HEK293 (cell line): ENCODE results near the gene AKT2.
A peak's percentile ranks its signal among the peaks of the same experiment; 100 is the strongest.

Experiments
- ATF2 ChIP-seq: fragments of 450-650 bp; formaldehyde crosslinking; IDR thresholded peaks from 2 replicates; pipeline ENCODE4 v1.5.1; 2016; ENCODE audit warnings: missing biosample characterization, missing genetic modification characterization, low read depth
- KLF7 ChIP-seq: fragments of 450-650 bp; formaldehyde crosslinking; IDR thresholded peaks from 2 replicates; pipeline ENCODE4 v1.5.1; 2016; ENCODE audit warnings: missing biosample characterization, missing genetic modification characterization, borderline replicate concordance
- PRDM10 ChIP-seq: fragments of 450-650 bp; formaldehyde crosslinking; IDR thresholded peaks from 2 replicates; pipeline ENCODE4 v1.5.1; 2016; ENCODE audit warnings: missing biosample characterization, missing genetic modification characterization
- PRDM6 ChIP-seq: fragments of 450-650 bp; formaldehyde crosslinking; IDR thresholded peaks from 2 replicates; pipeline ENCODE4 v1.5.1; 2017; ENCODE audit warnings: missing biosample characterization, missing genetic modification characterization
- SETDB1 ChIP-seq: IDR thresholded peaks from one replicate; pipeline ENCODE4 v1.6.1; 2017; ENCODE audit warnings: mild to moderate bottlenecking, low read length, moderate library complexity, mixed read lengths; ENCODE audit not compliant: insufficient read length
- ZBTB8A ChIP-seq: fragments of 450-650 bp; formaldehyde crosslinking; IDR thresholded peaks from 2 replicates; pipeline ENCODE4 v1.5.1; 2016; ENCODE audit warnings: missing biosample characterization, missing genetic modification characterization
- ZNF112 ChIP-seq: fragments of 450-650 bp; formaldehyde crosslinking; IDR thresholded peaks from 2 replicates; pipeline ENCODE4 v1.5.0; 2017; ENCODE audit warnings: missing biosample characterization, missing genetic modification characterization
- ZNF114 ChIP-seq: fragments of 450-650 bp; formaldehyde crosslinking; IDR thresholded peaks from 2 replicates; pipeline ENCODE4 v1.5.0; 2017; ENCODE audit warnings: missing biosample characterization, missing genetic modification characterization
- ZNF138 ChIP-seq: fragments of 450-650 bp; formaldehyde crosslinking; IDR thresholded peaks from 2 replicates; pipeline ENCODE4 v1.5.1; 2016; ENCODE audit warnings: missing biosample characterization, missing genetic modification characterization, borderline replicate concordance
- ZNF19 ChIP-seq: fragments of 450-650 bp; formaldehyde crosslinking; IDR thresholded peaks from 2 replicates; pipeline ENCODE4; 2016; ENCODE audit warnings: missing biosample characterization, missing genetic modification characterization, low read depth
- ZNF214 ChIP-seq: fragments of 450-650 bp; formaldehyde crosslinking; IDR thresholded peaks from 2 replicates; pipeline ENCODE4 v1.5.1; 2017; ENCODE audit warnings: missing biosample characterization, mild to moderate bottlenecking, missing genetic modification characterization, borderline replicate concordance
- ZNF26 ChIP-seq: fragments of 450-650 bp; formaldehyde crosslinking; IDR thresholded peaks from 2 replicates; pipeline ENCODE4 v1.5.1; 2016; ENCODE audit warnings: missing biosample characterization, missing genetic modification characterization
- ZNF324 ChIP-seq: fragments of 450-650 bp; formaldehyde crosslinking; IDR thresholded peaks from 2 replicates; pipeline ENCODE4 v1.5.1; 2016; ENCODE audit warnings: missing biosample characterization, missing genetic modification characterization
- ZNF362 ChIP-seq: fragments of 450-650 bp; formaldehyde crosslinking; IDR thresholded peaks from 2 replicates; pipeline ENCODE4 v1.5.1; 2016; ENCODE audit warnings: missing biosample characterization, missing genetic modification characterization
- ZNF391 ChIP-seq: fragments of 450-650 bp; formaldehyde crosslinking; IDR thresholded peaks from 2 replicates; pipeline ENCODE4 v1.5.1; 2016; ENCODE audit warnings: low read depth, missing biosample characterization, missing genetic modification characterization, borderline replicate concordance
- ZNF510 ChIP-seq: fragments of 450-650 bp; formaldehyde crosslinking; IDR thresholded peaks from 2 replicates; pipeline ENCODE4 v1.5.1; 2018; ENCODE audit warnings: mild to moderate bottlenecking, missing genetic modification characterization, missing biosample characterization; ENCODE audit not compliant: insufficient replicate concordance
- ZNF518A ChIP-seq: fragments of 450-650 bp; formaldehyde crosslinking; conservative IDR thresholded peaks from 2 replicates; pipeline ENCODE4 v1.5.1; 2016; ENCODE audit warnings: low read depth, missing biosample characterization, missing genetic modification characterization
- ZNF621 ChIP-seq: fragments of 450-650 bp; formaldehyde crosslinking; IDR thresholded peaks from 2 replicates; pipeline ENCODE4 v1.5.1; 2017; ENCODE audit warnings: missing biosample characterization, missing genetic modification characterization
- ZNF623 ChIP-seq: fragments of 450-650 bp; formaldehyde crosslinking; IDR thresholded peaks from 2 replicates; pipeline ENCODE4 v1.5.1; 2016; ENCODE audit warnings: missing biosample characterization, missing genetic modification characterization
- ZNF704 ChIP-seq: fragments of 450-650 bp; formaldehyde crosslinking; IDR thresholded peaks from 2 replicates; pipeline ENCODE4 v1.5.1; 2016; ENCODE audit warnings: missing biosample characterization, missing genetic modification characterization
- ZNF747 ChIP-seq: fragments of 450-650 bp; formaldehyde crosslinking; IDR thresholded peaks from 2 replicates; pipeline ENCODE4 v1.5.1; 2016; ENCODE audit warnings: missing biosample characterization, missing genetic modification characterization
- ZNF768 ChIP-seq: fragments of 450-650 bp; formaldehyde crosslinking; IDR thresholded peaks from 2 replicates; pipeline ENCODE4 v1.5.1; 2018; ENCODE audit warnings: missing biosample characterization, mild to moderate bottlenecking, missing genetic modification characterization
- ZNF785 ChIP-seq: fragments of 450-650 bp; formaldehyde crosslinking; IDR thresholded peaks from 2 replicates; pipeline ENCODE4 v1.5.1; 2016; ENCODE audit warnings: missing biosample characterization, missing genetic modification characterization
- ZSCAN30 ChIP-seq: fragments of 450-650 bp; IDR thresholded peaks from 2 replicates; pipeline ENCODE4 v1.5.1; 2018; ENCODE audit warnings: missing biosample characterization, mild to moderate bottlenecking, missing genetic modification characterization, moderate library complexity

Gene AKT2

GRCh38 chr19:40219721-40220276, 65.3 kb downstream of the AKT2 start (continued):
- TF ChIP-seq PRDM10 (tag by site-specific recombination), result peak; percentile 76
- no peak for TF ChIP-seq ATF2 (tag by site-specific recombination)
- no peak for TF ChIP-seq ZNF785 (tag by site-specific recombination)
- TF ChIP-seq ZNF362 (tag by site-specific recombination), result peak; percentile 100
- TF ChIP-seq ZNF324 (tag by site-specific recombination), result peak; percentile 98
- TF ChIP-seq ZNF391 (tag by site-specific recombination), result peak; percentile 90
- no peak for TF ChIP-seq ZNF19 (tag by site-specific recombination)
- TF ChIP-seq ZBTB8A (tag by site-specific recombination), result no peak
- TF ChIP-seq ZNF768 (tag by site-specific recombination), result no peak
- no peak; the same call in 1 of the 2 replicates for TF ChIP-seq ZNF623 (tag by site-specific recombination)
- no peak for TF ChIP-seq ZNF704 (tag by site-specific recombination)
- no peak for TF ChIP-seq ZNF510 (tag by site-specific recombination)
- TF ChIP-seq ZNF214 (tag by site-specific recombination), result no peak
- no peak for TF ChIP-seq ZNF26 (tag by site-specific recombination)
- TF ChIP-seq ZSCAN30 (tag by site-specific recombination), result no peak; the same call in 1 of the 2 replicates
- no peak for TF ChIP-seq ZNF138 (tag by site-specific recombination)
- no peak for TF ChIP-seq ZNF112 (tag by site-specific recombination)
- no peak for TF ChIP-seq ZNF747 (tag by site-specific recombination)
- no peak for TF ChIP-seq KLF7
- TF ChIP-seq ZNF114, result no peak
- no peak for TF ChIP-seq SETDB1
- TF ChIP-seq ZNF518A (tag by site-specific recombination), result peak; percentile 42; the same call in 1 of the 2 replicates
- no peak for TF ChIP-seq PRDM6 (tag by site-specific recombination)
- TF ChIP-seq ZNF621 (tag by site-specific recombination), result no peak
